Mesendoderm (in vitro differentiated cells): ENCODE data around the gene SLC9C2.
"Not testable (repeated sequence)": the region's sequence is repeated elsewhere in the genome, so short reads cannot be mapped to it uniquely, and the experiment has no call there.

Source experiments
- DNase-seq: peaks from one replicate; pipeline ENCODE4 v3.0.0; 2013
- H2AK5ac ChIP-seq: 2 replicates; pipeline ENCODE4 v1.6.1; 2013; ENCODE audit warnings: low read length, inconsistent platforms
- H2BK120ac ChIP-seq: 2 replicates; pipeline ENCODE4 v1.6.1; 2013; ENCODE audit warnings: low read depth, mild to moderate bottlenecking, low read length, moderate library complexity, mixed read lengths
- H2BK15ac ChIP-seq: replicated peaks from 2 replicates; pipeline ENCODE4 v1.6.1; 2013; ENCODE audit warnings: low read depth, mild to moderate bottlenecking, moderate library complexity
- H2BK5ac ChIP-seq: 2 replicates; pipeline ENCODE4 v1.6.1; 2013; ENCODE audit warnings: low read length, inconsistent platforms
- H3K18ac ChIP-seq: 2 replicates; pipeline ENCODE4 v1.6.1; 2013; ENCODE audit warnings: mild to moderate bottlenecking, low read length, mixed read lengths
- H3K23ac ChIP-seq: one replicate; pipeline ENCODE4 v1.6.1; 2013; ENCODE audit warnings: low read length
- H3K27ac ChIP-seq: 2 replicates; pipeline ENCODE4 v1.5.1; 2013; ENCODE audit warnings: low read depth, mild to moderate bottlenecking, inconsistent platforms, low read length, moderate library complexity
- H3K27me3 ChIP-seq: 2 replicates; pipeline ENCODE4 v1.6.1; 2013; ENCODE audit warnings: low read length, control low read depth, mild to moderate bottlenecking, inconsistent platforms; ENCODE audit not compliant: insufficient read depth, poor library complexity
- H3K36me3 ChIP-seq: 2 replicates; pipeline ENCODE4 v1.6.1; 2013; ENCODE audit warnings: low read length, inconsistent platforms; ENCODE audit not compliant: control insufficient read depth, insufficient read depth
- H3K4ac ChIP-seq: one replicate; pipeline ENCODE4 v1.6.1; 2013; ENCODE audit warnings: low read depth, mild to moderate bottlenecking, low read length, moderate library complexity
- H3K4me1 ChIP-seq: 2 replicates; pipeline ENCODE4 v1.6.1; 2013; ENCODE audit warnings: low read depth, low read length, inconsistent platforms; ENCODE audit not compliant: control insufficient read depth
- H3K4me2 ChIP-seq: 2 replicates; pipeline ENCODE4 v1.6.1; 2013; ENCODE audit warnings: low read length
- H3K4me3 ChIP-seq: 2 replicates; pipeline ENCODE4 v1.5.1; 2013; ENCODE audit warnings: mild to moderate bottlenecking, low read length
- H3K56ac ChIP-seq: one replicate; pipeline ENCODE4 v1.6.1; 2013; ENCODE audit warnings: low read length
- H3K79me1 ChIP-seq: 2 replicates; pipeline ENCODE4 v1.6.1; 2013; ENCODE audit warnings: low read length, inconsistent platforms
- H3K79me2 ChIP-seq: 2 replicates; pipeline ENCODE4 v1.6.1; 2013; ENCODE audit warnings: mild to moderate bottlenecking, low read length; ENCODE audit not compliant: control insufficient read depth, insufficient read depth
- H3K9ac ChIP-seq: 2 replicates; pipeline ENCODE4 v1.6.1; 2013; ENCODE audit warnings: low read length, inconsistent platforms
- H4K5ac ChIP-seq: one replicate; pipeline ENCODE4 v1.6.1; 2013; ENCODE audit warnings: low read length
- H4K8ac ChIP-seq: one replicate; pipeline ENCODE4 v1.6.1; 2013; ENCODE audit warnings: low read depth, mild to moderate bottlenecking, control low read depth, low read length, moderate library complexity
- WGBS: extraction: QIAGEN DNeasy Blood & Tissue Kit; methylation state at CpG from one replicate; pipeline ENCODE4 v1.1.7; 2013; ENCODE audit warnings: low lambda C conversion rate, missing lambda C conversion rate; ENCODE audit not compliant: insufficient coverage; ENCODE audit errors: extremely low coverage; 5-methylcytosine and 5-hydroxymethylcytosine counted together

SLC9C2 gene

GRCh38 chr1:173616859-173617258 lies 14.0 kb upstream of the SLC9C2 start:
- H3K4me2 ChIP-seq = no peak overlapping the region
- H3K56ac ChIP-seq = no peak overlapping the region

GRCh38 chr1:173613086-173613485 lies 10.2 kb upstream of the SLC9C2 start:
- H3K4me3 ChIP-seq, H3K79me2 ChIP-seq, H3K4me1 ChIP-seq: not testable (repeated sequence)

More at GRCh38 chr1:173616859-173617258, 14.0 kb upstream of the SLC9C2 start:
- no peak for DNase-seq
- Histone ChIP-seq H3K18ac (no peak overlapping the region), H3K27me3 (no peaks in the 10 kb centered on the region), H3K4me1 (no peaks in the 10 kb centered on the region), H2BK120ac (no peak overlapping the region), H3K23ac (no peak overlapping the region), H3K27ac (no peak overlapping the region), H3K4me3 (no peak overlapping the region), H3K9ac (no peak overlapping the region), H2BK15ac (no peak overlapping the region), H3K79me2 (no peaks in the 10 kb centered on the region), H3K79me1 (no peaks in the 10 kb centered on the region), H2AK5ac (no peak overlapping the region), H4K5ac (no peak overlapping the region), H3K36me3 (no peaks in the 10 kb centered on the region), H2BK5ac (no peak overlapping the region), H3K4ac (no peak overlapping the region), H4K8ac (no peak overlapping the region)
- WGBS = no CpG with 5 or more reads among the region's 4 CpGs

GRCh38 chr1:173608503-173609216 lies 5.8 kb upstream of the SLC9C2 start:
- H3K79me1 ChIP-seq = no peaks in the 10 kb centered on the region
- no peak overlapping the region for H4K5ac ChIP-seq
- no peak overlapping the region for H2AK5ac ChIP-seq
- no peaks in the 10 kb centered on the region for H3K4me1 ChIP-seq
- H3K27me3 ChIP-seq = no peaks in the 10 kb centered on the region
- H3K23ac ChIP-seq = no peak overlapping the region
- no peak overlapping the region for H3K56ac ChIP-seq
- no peak overlapping the region for H3K27ac ChIP-seq
- WGBS = no CpG with 5 or more reads among the region's 4 CpGs
- no peak overlapping the region for H3K4ac ChIP-seq
- H3K4me2 ChIP-seq = no peak overlapping the region
- H2BK5ac ChIP-seq = no peak overlapping the region
- DNase-seq = no peak
- H3K36me3 ChIP-seq = no peaks in the 10 kb centered on the region
- H2BK15ac ChIP-seq = no peak overlapping the region
- no peaks in the 10 kb centered on the region for H3K79me2 ChIP-seq
- H4K8ac ChIP-seq = no peak overlapping the region
- H2BK120ac ChIP-seq = no peak overlapping the region
- H3K9ac ChIP-seq = no peak overlapping the region
- no peak overlapping the region for H3K4me3 ChIP-seq
- no peak overlapping the region for H3K18ac ChIP-seq

More at GRCh38 chr1:173613086-173613485, 10.2 kb upstream of the SLC9C2 start:
- not testable (repeated sequence) for DNase-seq, H3K27me3 ChIP-seq, H3K79me1 ChIP-seq, H3K36me3 ChIP-seq, H2AK5ac ChIP-seq, H4K8ac ChIP-seq, H3K18ac ChIP-seq, H3K27ac ChIP-seq, H2BK15ac ChIP-seq, H2BK5ac ChIP-seq, H3K23ac ChIP-seq, H4K5ac ChIP-seq, H3K56ac ChIP-seq, H3K4ac ChIP-seq, H2BK120ac ChIP-seq, H3K4me2 ChIP-seq, H3K9ac ChIP-seq
- no CpG with 5 or more reads among the region's 32 CpGs for WGBS

GRCh38 chr1:173601588-173601987 lies 1.3 kb downstream of the SLC9C2 start:
- Histone ChIP-seq H3K27me3 (no peaks in the 10 kb centered on the region), H2BK15ac (no peak overlapping the region), H3K23ac (no peak overlapping the region), H3K18ac (no peak overlapping the region), H4K5ac (no peak overlapping the region), H3K4me2 (no peak overlapping the region), H3K4me1 (no peaks in the 10 kb centered on the region), H2AK5ac (no peak overlapping the region), H3K27ac (no peak overlapping the region), H2BK120ac (no peak overlapping the region), H3K79me2 (no peaks in the 10 kb centered on the region), H4K8ac (no peak overlapping the region), H2BK5ac (no peak overlapping the region), H3K36me3 (no peaks in the 10 kb centered on the region), H3K4ac (no peak overlapping the region), H3K79me1 (no peaks in the 10 kb centered on the region), H3K9ac (no peak overlapping the region), H3K4me3 (no peak overlapping the region), H3K56ac (no peak overlapping the region)
- DNase-seq = no peak
- WGBS = no CpG with 5 or more reads among the region's 2 CpGs

- DNase-seq = no peak
- no peak overlapping the region for H3K56ac ChIP-seq
- H3K27me3 ChIP-seq = no peaks in the 10 kb centered on the region
- WGBS = no CpG with 5 or more reads among the region's 3 CpGs
- H3K9ac ChIP-seq = no peak overlapping the region
- H3K4ac ChIP-seq = no peak overlapping the region
- no peak overlapping the region for H2AK5ac ChIP-seq
- no peaks in the 10 kb centered on the region for H3K79me2 ChIP-seq
- no peaks in the 10 kb centered on the region for H3K36me3 ChIP-seq
- no peak overlapping the region for H2BK5ac ChIP-seq
- H3K4me3 ChIP-seq = no peak overlapping the region
- no peak overlapping the region for H4K8ac ChIP-seq
- H3K4me1 ChIP-seq = no peaks in the 10 kb centered on the region
- no peaks in the 10 kb centered on the region for H3K79me1 ChIP-seq
- H2BK120ac ChIP-seq = no peak overlapping the region
- no peak overlapping the region for H3K23ac ChIP-seq
- no peak overlapping the region for H2BK15ac ChIP-seq
- H3K27ac ChIP-seq = no peak overlapping the region
- no peak overlapping the region for H3K4me2 ChIP-seq
- H4K5ac ChIP-seq = no peak overlapping the region
- H3K18ac ChIP-seq = no peak overlapping the region
These were observed 6.6 kb downstream of the SLC9C2 start for GRCh38 chr1:173596097-173596825.
